Measurements from ENCODE around the gene SLC1A4.
A peak's percentile ranks its signal among the peaks of the same experiment; 100 is the strongest.
"Not testable (repeated sequence)": the region's sequence is repeated elsewhere in the genome, so short reads cannot be mapped to it uniquely, and the experiment has no call there.

Gene SLC1A4

DNA sequence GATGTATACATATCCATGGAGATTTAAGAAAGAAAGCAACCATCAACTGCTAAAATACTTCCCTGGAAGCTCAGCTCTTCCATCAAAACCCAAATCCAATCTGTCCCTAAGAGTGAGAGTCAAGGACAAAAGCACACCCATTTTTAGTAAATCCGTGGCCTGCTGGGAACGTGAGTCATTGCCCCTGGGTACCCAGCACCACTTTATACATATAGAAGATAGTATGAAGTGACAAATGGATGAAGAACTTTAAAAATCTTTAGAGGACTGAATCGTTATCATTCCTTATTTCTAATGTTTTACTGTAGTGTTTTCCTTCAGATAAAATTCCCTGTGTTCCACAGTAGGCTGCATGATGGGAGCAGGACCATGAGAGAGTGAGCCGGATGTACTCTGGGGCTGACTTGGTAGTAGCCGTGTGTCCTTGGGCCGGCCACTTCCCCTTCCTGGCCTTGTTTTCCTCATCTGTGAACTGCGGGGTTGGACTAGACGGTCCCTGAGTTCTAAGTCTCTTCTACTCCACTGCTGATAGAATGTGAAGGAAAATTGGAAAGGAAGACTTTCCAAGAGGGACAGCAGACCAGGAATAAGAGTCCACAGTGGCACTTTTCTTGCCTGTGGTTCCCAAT lies 38.5 kb downstream of the SLC1A4 start:
- DNase-seq = no peak

DNA sequence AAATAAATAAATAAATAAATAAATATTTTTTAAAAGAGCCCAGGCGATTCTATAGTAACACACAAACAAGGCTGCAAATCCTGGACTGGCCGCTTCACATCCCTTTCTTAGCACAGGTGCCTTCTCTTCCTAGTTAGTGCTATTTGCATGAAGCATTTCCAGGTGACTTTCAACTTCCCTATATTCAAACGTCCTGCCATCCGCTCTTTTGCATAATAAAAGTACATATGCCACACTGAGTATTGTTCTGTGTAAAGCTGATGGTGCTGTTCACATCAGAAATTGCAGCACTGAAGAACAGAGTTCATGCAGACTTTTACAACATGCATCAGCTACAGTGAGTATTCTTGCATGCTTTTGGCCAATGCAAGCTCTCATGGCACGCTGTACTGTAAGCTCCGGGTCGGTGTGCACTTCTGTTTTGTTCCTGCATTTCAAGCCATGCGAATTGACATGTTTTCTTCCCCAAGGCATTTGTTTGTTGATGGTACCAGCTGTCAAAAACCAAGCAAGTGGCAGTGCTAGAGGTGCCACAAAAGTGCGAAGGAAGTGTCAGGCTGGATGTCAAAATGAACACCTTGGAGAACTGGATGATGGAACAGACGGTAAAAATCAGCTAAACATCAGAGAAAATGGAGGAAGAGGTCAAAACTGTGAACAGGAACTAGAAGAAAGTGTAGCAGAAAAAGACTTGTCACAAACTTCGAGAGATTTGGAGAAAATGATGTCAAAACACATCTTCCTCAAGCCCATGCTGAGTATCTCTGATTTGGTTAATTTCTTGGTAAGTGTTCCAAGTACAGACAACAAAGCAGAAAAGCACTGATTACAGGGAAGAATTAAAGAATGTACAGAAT lies 41.5 kb downstream of the SLC1A4 start:
- DNase-seq = no peak

DNA sequence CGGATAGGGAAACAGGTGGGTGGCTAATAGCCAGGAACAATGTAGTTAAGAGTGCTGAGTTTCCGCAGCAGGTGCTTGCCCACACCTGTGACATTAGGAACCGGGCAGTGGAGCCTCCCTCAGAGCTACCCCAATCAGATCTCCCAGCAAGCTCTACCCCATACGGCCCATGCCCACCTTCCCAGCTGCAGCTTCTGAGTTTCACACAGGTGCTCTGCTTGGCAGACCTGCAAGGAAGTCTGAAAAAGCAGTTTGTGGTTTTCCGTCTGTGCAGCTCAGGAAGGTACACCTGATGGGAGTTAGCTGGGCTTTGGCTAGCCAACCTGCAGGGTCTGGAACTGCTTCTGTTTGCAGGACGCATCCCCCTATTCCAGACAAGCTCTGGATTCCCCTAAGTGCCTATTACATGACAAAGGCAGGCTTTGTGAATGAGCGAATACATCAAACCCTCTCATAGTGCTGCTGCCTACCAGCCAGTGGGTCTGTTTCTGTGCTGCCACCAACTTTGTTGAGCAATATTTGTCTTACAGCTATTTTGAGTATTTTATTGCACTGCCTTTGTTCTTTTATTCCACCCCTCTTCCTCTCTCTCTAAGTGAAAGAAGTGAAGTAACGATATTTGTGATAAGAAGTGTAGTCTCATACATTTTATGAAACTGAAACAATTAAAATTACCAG lies 42.3 kb downstream of the SLC1A4 start:
- DNase-seq = no peak

DNA sequence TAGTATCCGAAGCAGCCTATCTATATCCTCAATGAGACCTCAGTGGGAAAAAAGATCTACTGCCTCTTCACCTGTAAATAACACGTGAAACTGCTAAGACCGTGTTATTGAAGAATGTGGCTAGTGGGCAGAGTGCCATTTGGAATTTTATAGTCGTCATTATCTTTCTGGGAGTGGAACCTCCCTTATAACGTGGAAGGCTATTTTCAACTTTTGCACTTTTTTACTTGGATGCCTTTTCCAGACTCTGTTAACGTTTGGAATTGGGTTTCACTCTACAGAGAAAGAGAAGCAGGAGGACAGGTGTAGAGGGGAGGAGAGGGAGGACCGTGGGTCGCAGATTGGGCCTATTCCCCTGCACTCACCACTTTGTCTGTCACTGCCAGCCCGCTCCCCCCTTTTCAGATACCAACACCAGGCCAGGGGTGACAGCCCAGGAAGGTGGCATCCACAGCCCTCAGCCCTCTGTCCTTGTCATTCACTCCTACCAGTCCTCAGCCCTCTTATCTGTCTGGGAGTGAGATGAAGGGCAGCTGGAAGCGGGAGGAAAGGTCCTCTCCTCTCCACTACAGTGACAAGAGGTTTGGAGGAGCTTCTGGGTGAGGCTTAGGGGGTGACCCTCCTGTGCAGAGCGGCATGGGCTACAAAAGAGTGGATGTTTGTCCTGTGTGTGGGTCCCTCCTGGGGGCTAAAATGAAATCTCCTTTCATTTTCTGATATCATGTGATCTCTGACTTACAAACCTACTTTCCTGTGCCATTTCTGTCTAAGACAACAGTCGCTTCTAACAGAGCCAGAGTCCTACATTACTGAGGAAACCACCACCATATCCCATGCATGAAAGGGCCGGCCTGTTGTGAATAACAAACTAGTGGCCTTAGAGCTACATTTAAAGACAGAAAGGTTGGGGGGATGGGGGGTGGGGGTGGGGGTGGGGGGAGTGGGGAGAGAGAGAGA lies 43.1 kb downstream of the SLC1A4 start:
- DNase-seq = no peak

DNA sequence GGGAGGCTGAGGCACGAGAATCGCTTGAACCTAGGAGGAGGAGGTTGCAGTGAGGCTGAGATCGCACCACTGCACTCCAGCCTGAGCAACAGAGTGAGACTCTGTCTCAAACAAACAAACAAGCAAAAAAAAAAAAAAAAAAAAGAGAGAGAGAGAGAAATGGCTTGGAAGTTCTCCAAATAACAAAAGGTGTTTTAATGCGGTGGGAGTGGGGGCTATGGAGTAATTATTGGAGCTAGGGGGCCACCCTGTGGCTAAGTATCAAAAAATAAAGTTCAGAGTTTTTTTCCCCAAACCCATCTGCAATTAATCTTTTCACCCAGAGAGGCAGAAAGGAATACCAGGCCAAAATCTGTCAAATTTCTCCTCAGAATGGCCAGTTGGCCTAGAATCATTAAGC lies 44.0 kb downstream of the SLC1A4 start:
- DNase-seq = peak in 1 of 2 experiments; percentile 15

DNA sequence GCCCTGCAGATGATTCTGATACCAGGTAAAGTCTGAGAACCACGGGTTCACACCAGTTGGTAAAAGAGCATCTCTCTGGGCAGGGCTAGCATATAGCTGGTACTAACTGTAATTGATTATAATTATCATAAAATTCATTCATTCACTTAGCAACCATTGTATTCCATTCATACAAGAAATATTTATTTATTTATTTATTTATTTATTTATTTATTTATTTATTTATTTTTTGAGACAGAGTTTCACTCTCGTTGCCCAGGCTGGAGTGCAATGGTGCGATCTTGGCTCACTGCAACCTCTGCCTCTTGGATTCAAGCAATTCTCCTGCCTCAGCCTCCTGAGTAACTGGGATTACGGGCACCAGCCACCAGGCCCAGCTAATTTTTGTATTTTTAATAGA lies 44.5 kb downstream of the SLC1A4 start:
- not testable (repeated sequence) for DNase-seq

DNA sequence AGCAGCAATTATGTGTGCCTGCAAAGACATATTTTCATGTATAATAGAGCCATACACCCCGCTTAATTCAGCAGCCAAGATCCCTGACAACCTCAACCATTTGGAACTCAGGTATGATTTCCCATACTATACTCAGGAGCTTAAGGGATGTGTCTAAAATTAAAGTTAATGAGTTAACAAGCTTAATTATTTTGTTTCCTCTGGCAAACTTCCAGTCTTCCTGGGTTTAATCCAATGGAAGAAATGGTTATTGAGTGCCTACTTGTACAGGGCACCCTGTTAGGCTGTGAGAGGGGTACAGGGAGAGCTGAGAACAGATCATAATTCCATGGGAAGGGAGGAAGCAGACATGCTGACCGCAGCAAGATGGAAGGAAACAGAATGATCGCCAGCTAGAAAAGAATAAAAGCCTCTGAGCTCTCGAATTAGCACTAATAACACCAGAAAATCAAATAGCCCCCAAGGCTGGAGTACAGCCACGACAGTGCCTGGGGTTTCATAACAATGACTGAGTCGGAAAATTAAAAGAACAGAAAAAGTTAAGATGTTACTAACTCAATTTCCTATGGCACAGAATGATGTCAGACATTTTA lies 46.2 kb downstream of the SLC1A4 start:
- no peak for DNase-seq

DNA sequence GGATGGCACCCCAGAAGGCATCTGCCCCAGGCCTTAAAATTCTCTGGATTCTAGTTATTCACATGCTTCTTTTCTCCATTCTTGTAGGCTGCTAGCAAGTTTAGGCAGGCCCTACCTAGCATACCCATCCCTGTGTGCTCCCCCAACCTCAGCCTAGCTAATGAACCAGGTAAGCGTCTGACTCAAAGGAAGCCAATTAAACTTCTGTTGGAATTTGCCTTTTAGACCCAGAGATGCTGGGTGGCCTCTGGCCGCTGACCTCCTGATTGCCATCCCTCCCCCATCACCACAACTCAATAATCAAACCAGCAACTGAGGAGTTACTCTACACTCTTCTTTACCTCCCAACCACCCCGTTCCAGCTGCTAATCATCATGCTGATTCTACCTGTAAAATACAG lies 48.0 kb downstream of the SLC1A4 start:
- DNase-seq = no peak

DNA sequence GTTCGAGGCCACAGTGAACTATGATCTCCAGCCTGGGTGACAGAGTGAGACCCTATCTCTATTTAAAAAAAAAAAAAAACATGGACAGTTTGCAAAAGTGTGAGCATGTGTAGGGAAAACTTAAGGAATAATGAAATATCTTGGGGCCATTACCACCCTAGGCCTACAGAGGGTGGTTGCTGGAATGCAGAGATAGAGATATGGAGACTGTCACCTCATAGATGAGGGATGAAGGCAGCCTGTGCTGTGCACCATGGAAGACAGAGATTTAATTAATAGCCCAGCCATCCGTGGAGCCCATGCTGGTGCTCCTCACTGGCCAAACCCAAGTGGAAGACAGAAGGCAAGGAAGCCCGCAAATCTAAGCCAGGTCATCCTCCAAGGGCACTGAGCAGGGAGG lies 50.4 kb downstream of the SLC1A4 start:
- DNase-seq = no peak

DNA sequence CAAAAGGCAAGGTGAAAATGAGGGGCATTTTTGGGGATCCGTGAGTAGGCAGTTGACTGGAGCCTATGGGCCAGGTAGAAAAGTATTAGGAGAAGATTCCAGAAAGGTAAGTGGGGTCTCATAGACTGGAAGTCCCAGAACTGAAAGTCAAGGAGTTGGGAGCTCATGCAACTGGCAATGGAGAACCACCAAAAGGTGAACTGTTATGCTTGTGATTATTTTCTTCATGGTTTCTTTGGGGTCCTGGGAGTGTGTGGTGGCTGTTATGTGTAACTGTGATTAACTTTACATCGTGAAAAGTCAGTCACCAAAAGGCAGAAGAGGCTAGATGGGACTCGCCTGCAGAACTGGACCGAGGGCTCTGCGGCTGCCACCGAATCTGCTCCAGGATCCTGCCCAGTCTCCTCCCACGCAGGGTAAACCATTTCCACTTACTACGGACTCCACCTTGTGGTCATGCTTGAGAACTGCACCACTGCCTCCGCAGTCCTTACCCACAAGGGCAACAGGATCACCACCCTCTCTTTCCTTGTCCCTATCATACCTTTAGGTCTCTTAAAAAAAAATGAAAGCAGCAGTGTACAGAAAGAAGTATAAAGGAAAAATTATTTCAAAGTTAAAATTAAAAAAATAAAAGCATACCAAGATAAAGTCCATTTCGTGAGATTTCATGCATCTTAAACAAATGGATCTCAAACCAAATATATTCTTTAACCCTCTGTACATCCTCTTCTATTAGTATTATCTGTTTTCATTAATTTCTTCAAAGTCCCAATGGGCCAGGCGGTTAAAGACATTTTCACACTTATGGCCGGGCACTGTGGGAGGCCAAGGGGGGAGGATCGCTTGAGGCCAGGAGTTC lies 51.4 kb downstream of the SLC1A4 start:
- peak; percentile 27 to 66 for DNase-seq

DNA sequence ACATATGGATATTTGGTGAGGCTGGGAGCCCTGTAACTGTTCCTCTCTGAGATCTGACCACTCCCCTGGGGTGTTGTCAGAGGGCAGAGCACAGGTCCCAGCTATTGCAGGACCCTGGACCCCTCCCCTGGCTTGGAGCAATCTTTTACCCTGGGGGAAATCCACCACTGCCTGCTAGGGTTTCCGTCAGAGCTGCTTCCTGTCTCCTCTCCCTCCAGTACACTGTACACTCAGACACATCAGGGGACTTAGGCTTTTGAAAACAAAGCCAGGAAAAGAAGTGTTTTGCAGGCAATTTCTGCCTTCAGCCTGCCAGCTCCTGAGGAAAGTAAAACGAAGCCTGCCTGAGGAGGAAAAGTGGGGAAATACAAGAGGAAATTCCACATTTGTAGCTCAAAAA lies 53.8 kb downstream of the SLC1A4 start:
- DNase-seq = no peak

DNA sequence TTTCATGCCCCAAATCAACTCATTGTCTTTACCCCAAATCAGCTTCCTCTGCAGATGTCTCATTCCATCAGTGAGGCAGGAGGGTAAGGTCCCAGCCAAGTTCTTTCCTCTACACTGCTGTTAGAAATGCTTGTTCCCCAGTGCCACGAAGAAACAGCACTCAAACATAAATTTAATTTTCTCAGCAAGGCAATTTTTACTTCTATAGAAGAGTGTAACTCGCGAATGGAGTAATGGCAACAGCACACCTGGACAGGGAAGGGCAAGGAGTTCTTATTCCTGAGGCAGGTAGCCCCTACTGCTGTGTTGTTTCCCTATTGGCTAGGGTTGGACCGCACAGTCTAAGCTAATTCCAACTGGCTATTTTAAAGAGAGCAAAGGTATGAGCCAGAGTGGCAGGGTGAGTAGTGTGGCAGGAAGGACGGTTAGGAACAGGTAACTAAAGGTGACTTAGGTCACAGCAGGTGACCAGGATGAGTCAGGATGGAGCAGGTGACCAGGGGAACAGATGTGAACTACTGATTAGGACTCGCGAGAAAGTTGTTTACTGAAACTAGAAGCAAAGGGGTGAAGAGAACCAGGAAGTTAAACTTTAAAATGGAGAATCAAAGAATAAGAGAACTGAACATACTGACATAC lies 55.0 kb downstream of the SLC1A4 start:
- no peak for DNase-seq

DNA sequence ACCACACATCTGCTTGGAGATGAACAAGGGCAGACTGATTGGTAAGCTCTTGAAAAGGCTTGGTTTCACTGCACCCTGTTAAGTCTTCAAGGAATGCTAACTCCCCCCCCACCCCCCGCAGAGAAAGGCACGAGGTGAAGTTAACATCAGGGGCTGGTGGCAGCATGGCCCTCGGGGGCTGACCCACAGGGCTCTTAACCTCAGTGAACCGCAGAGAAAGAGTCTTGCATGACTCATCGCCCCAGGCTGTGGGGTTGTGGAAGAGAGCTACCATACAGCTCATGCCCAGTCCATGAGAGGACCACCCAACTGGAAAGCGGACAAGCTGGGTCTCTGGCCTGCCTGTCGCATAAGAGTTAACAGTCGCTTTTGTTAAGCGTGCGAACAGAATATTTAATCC lies 56.5 kb downstream of the SLC1A4 start:
- no peak for DNase-seq

DNA sequence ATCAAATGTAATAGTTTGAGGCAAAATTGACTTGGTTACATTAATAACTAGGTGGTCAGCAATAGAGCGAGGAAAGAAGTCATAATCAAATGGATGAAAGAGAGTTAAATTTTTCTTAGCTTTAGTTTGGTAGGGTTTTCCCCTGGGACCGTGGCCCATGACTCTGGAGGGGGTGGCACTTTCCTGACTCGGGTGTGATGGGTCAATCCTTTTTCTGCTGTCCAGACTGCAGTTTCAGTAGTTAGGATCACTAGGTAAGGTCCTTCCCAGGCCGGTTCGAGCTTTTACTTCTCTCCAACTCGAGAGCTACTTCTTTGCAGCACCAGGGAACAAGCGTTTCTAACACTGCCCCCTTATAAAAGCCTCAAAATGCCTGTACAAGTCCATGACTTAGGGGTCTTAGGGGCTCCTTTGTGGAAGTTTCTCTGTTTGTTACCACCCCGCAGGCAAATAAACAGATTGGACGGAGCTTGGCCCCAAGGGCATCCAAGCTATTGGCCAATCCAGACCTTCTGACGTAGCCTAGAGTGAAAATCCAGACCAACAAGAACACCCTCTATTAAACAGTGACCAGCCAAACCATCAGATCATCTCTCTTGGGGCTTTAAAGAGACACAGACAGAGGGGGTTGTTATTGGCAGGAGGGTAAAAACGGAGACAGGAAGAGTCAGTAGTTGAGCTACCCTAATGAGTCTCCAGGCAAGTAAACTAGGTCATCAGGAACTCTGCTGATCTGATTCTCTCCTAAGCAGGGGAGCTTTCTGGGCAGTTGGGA lies 57.6 kb downstream of the SLC1A4 start:
- no peak for DNase-seq

DNA sequence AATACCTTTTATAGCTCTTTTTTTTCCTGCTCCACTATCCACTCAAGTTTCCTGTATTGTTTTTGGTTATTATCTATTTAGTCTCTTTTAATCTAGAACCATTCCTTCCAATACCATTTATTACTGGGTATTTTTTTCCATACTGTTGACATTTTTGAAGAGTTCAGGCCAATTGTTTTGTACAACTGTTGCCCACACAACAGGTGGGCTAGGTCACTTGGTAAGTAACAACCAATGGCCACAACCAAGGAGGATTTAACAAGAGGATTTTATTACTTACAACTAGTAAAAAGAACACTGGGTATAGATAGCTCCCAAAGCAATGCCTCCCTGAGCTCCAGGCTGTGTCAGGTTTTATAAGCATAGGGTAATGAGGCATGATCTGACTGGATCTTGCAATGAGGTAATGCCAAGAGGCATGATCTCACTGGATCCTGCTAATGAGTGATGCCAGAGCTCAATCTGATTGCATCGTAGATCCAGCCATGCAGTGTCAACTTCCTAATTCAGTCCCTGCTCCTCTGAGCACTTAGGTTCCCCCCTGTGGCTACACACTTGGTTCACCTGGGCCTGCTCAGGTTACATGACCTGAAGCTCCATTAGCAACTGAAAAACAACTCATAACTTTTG lies 59.9 kb downstream of the SLC1A4 start:
- no peak for DNase-seq

DNA sequence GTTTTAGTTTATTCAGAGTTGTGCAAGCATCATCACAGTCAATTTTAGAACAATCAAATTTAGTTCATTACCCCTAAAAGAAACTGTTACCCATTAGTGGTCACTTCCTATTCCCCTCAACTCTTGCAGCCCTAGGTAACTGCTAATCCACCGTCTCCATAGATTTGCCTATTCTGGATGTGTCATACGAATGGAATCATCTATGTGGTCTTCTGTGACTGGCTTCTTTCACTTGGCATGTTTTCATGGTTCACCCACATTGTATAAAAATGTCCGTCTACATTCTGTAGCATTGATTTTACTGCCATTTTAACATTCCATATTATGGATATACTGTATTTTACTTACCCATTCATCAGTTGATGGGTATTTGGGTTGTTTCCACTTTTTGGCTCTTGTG lies 61.7 kb downstream of the SLC1A4 start:
- DNase-seq = no peak

DNA sequence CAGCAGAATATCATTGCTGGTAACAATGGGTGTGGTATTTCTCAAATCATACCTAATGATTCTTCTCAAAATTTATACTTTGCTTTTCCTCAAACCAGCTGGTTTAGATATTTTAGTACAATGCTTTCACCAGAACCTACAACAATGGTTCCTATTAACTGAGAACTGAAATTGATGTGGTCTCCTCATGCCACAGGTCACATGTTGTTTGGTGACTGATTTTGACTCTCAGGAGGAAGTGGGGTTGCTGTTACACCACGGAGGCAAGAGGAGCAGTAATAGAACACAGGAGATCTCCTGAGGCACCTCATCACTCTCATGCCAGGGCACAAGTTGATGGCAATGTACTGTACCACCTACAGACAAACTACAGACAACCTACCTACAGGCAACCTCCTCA lies 64.0 kb downstream of the SLC1A4 start:
- DNase-seq = no peak

DNA sequence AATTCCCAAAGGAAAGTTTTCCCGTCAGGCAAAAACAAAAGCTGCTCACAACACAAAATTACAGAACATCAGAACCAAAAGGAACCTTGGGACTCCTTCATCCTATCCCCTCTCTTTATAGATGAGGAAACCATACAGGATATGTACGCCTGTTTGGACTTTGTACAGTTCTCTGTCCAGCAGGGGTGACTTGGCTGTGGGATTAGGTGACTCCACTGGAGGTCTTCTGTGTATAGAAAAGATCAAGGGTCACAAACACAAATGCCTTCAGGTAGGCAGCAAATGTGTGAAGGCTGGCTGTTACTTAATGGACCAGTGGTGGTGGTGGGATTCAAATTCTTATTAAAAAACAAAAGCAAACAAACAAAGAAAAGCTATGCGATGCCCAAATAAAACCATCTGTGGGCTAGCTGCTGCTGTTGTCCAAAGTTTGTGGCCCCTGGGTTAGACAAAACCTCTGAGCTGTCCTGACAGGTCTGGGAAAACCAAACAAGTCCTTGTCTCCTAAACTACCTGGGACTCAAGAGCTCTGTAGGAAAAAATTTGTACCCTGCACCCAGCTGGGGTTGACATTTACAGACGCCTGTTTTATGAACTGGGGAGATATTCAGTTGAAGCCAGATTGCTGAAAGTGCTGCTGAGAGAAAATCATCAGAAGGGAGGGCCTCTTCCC lies 65.7 kb downstream of the SLC1A4 start:
- DNase-seq = no peak

All from NCI-H524 (cell line).